GM06990 (cell line): ENCODE measurements around the gene ZNF710.

ENCODE experiments used
- DNase-seq: peaks from one replicate; pipeline ENCODE4 v3.0.0-alpha.2; 2011; ENCODE audit not compliant: insufficient read length; ENCODE audit errors: extremely low read depth
- H3K27me3 ChIP-seq: replicated peaks from 2 replicates; pipeline ENCODE4 v1.6.0; 2011; ENCODE audit warnings: low read length; ENCODE audit not compliant: control insufficient read depth, insufficient read depth
- H3K36me3 ChIP-seq: 2 replicates; pipeline ENCODE4 v1.5.1; 2011; ENCODE audit warnings: low read length; ENCODE audit not compliant: control insufficient read depth, insufficient read depth
- H3K4me3 ChIP-seq: replicated peaks from 2 replicates; pipeline ENCODE4 v1.5.1; 2011; ENCODE audit warnings: low read depth, mild to moderate bottlenecking, control low read depth, low read length
- CTCF ChIP-seq: IDR thresholded peaks from 2 replicates; pipeline ENCODE4 v1.5.1; 2011; ENCODE audit warnings: low read length, control low read depth, mild to moderate bottlenecking, inconsistent platforms; ENCODE audit not compliant: insufficient read depth, poor library complexity, severe bottlenecking

Gene ZNF710

GRCh38 chr15:90080818-90081393, 79.8 kb downstream of the ZNF710 start:
- no peak for TF ChIP-seq CTCF
- H3K36me3 ChIP-seq, result peaks cover 53% of the 10 kb centered on the region
- no peak overlapping the region for H3K4me3 ChIP-seq
- DNase-seq, result no peak
- no peaks in the 10 kb centered on the region for H3K27me3 ChIP-seq

- H3K36me3 ChIP-seq, result peaks cover 53% of the 10 kb centered on the region
These were observed 81.1 kb downstream of the ZNF710 start for GRCh38 chr15:90082140-90082715.

GRCh38 chr15:90083419-90083818, 82.3 kb downstream of the ZNF710 start:
- TF ChIP-seq CTCF, result no peak
- DNase-seq, result no peak
- no peak overlapping the region for H3K4me3 ChIP-seq
- peaks cover 58% of the 10 kb centered on the region for H3K36me3 ChIP-seq
- no peaks in the 10 kb centered on the region for H3K27me3 ChIP-seq

More at GRCh38 chr15:90082140-90082715, 81.1 kb downstream of the ZNF710 start:
- no peak for TF ChIP-seq CTCF
- DNase-seq, result no peak
- Histone ChIP-seq H3K4me3 (no peak overlapping the region), H3K27me3 (no peaks in the 10 kb centered on the region)

- TF ChIP-seq CTCF, result no peak
- Histone ChIP-seq H3K27me3 (no peaks in the 10 kb centered on the region), H3K36me3 (peaks cover 59% of the 10 kb centered on the region), H3K4me3 (no peak overlapping the region)
- no peak for DNase-seq
These were observed 83.0 kb downstream of the ZNF710 start for GRCh38 chr15:90083954-90084607.

GRCh38 chr15:90084876-90085423, 83.8 kb downstream of the ZNF710 start:
- TF ChIP-seq CTCF, result no peak
- H3K4me3 ChIP-seq, result no peak overlapping the region
- H3K36me3 ChIP-seq, result peaks cover 59% of the 10 kb centered on the region
- H3K27me3 ChIP-seq, result no peaks in the 10 kb centered on the region
- no peak for DNase-seq
